HG02938 (cell line): ENCODE data around the gene FRAS1.
"Not testable (repeated sequence)": the region's sequence is repeated elsewhere in the genome, so short reads cannot be mapped to it uniquely, and the experiment has no call there.

Experiments used
- ATAC-seq: cut with Tn5 transposase; IDR thresholded peaks from one replicate; pipeline ENCODE4 v1.9.1; 2021; ENCODE audit warnings: mild to moderate bottlenecking, moderate library complexity; ENCODE audit not compliant: unreplicated experiment

The FRAS1 gene

DNA sequence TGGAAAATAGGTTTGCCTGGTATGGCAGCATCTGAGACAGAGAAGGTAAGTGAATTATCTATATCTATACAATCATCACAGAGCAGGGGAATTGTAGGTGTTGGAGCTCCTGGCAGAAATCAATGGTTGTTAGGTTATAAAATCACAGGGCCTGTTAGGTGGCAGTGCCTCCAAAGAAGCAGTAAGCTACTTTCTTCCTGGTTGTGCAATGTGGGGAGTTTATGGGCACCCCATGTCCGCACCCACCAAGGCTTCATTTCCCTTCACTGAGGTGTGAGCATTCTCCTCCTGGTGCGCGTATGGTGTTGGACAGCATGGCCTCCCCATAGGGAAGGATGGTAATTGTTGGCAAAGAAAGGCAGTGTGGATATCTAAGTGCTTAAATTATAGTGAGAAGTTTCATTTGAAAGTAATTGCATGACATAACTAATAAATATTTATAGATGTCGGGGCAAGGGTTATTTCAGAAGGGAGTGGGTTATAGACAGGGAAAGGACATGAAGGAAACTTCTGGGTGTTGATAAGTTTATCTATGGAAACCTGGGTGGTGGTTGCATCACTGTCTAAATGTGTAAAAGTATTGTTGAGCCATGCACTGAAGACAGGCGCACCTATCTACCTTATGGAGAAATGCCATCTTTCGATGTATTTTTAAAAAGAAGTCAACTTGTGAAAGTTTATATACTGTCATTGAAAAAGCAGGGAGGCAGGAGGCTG is 153.7 kb downstream of the FRAS1 start:
- no peak for ATAC-seq

DNA sequence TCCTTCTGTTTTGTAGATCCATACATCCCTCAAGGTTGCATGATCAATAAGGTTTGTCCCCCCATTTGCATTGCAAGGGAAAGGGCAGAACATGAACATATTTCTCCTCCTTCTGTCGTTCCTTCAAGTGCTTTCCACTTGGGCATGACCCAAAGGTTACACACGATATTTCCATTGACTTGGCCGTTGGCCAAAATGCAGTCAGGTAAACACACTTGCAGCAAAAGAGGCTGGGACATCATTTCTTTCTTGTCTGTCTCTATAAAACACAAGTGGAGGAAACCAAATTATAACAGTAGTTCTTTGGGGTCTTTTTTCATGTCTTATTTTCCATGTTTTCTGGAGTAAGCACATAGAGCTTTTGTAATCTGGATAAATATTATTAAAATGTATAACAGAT is 156.1 kb downstream of the FRAS1 start:
- no peak for ATAC-seq

DNA sequence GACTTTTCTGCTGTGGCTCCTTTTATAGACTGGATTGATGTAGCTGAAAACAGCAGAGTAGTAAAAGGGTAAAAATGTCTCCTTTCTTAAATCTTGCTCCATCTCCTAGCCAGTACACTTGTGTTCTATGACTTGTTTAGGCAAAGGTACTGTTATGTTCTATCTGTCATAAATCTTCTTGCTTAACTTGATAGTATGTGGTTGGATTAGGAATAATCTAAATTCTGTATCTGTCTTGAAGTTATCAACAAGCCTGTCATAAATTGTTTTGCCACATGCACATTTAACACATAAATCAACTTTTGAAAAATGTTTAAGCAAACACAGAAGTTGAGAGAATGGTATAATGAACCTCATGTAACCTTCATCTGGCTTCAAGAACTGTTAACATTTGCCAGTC is 157.0 kb downstream of the FRAS1 start:
- ATAC-seq = no peak

DNA sequence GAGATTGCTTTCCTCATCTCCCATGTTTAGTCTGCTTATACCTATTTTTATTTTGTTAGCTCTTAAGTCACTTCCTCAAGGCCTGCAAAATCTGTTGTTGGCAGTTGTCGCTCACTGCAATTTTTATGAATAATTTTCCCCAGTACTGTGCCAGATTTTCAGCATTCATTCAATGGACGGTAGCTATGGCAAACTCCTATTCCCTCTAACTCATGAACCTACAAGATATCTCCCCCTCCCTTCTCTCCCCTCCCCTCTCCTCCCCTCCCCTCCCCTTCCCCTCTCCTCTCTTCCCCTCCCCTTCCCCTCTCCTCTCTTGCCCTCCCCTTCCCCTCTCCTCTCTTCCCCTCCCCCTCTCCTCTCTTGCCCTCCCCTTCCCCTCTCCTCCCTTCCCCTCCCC is 160.4 kb downstream of the FRAS1 start:
- no peak for ATAC-seq

DNA sequence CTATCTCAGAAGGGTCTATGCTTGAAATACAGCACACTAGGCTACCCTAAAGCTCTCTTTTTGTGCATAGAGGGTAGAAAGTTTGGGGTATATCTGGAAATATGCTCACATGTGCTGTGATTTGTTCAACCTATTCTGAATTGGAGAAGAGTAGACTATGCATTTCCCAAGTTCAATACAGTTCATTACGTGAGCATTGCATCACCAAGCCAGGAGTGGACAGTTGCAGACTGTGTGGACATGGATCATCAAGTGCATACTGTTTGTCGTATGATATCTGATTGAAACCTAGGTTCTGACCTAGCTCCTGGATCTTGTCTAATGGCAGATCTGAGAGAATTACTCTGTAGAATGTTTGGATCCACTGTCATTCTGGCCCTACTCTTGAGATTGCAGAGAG is 161.1 kb downstream of the FRAS1 start:
- ATAC-seq = no peak

DNA sequence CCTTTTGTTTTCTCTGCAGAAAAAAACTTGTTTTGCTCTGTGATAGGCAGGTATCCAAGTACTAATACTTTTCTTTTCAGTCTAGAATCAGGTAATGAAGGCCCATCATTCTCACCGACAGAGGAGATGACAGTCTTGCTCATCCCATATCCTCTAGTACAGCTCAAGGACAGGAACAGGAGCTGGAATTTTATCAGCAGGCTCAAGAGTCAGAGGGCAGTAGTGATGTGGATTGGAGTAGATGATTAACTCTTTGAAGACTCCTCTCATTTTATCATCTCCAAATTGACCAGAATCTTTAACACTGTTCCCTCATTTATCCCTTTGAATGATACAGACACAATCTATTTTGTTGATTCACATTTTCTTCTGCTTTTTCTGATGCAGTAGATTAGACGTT is 162.7 kb downstream of the FRAS1 start:
- no peak for ATAC-seq

DNA sequence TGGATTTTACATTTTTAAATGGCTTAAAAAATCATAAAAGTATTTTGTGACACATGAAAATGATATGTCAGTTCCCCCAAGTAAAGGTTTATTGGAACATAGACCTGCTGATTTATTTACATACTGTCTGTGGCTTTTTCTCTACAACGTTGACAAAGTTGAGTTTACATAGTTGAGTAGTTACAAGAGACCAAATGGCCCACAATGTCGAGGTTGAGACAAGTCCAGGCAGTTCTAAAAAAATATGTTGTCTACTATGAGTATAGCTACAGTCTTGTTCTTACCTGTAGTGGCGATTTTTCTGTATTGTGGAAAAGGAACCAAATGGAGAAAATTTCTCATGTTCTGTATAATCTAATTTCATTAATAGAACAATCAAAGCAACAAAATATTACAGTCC is 163.2 kb downstream of the FRAS1 start:
- no peak for ATAC-seq

DNA sequence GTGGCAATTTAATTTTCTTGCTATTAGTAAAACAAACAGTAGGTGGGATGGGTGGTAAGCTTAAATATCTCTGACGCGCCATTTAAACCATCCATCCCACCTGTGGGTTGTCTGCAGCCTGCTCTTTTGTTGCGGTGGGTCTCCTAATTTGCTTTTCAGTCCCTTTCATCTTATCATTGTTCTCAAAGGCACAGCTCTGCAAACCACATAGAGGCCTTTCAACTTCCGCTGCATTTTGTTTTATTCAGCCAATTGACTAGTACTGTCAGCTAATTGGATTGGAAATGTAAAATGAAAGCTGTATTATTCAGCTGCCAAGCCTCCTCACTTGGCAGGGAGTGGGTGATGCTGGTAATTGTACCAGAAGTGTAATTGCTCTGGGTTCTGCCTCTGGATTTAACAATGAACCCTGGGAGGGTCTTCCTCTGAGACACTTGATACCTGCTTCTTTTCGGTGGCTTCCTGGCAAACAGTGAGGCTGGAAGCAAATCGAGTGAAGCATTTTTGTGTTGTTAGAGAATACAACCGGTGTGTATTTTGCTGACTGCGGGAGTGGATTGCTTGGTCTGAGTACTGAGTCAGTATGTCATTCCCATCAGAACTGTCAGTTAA is 165.6 kb downstream of the FRAS1 start:
- ATAC-seq = no peak

DNA sequence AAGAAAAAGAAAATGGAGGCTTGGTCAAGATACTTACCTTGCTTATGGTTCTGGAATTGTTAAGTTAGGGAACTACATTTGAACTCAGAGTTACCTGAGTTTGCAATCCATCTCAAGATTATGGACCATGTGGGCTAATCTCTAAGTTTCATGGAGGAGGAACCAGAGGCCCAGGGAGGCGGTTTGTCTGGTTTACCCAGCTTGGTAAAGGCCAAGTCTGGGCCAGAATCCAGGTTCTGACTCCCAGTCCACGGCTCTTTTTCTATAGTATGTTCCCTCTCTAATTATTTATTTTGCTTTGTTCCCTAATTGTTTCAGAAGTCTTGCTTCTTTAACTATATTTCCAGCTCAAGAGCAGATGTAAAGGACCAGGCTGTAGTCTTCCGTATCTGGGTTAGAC is 168.1 kb downstream of the FRAS1 start:
- no peak for ATAC-seq

DNA sequence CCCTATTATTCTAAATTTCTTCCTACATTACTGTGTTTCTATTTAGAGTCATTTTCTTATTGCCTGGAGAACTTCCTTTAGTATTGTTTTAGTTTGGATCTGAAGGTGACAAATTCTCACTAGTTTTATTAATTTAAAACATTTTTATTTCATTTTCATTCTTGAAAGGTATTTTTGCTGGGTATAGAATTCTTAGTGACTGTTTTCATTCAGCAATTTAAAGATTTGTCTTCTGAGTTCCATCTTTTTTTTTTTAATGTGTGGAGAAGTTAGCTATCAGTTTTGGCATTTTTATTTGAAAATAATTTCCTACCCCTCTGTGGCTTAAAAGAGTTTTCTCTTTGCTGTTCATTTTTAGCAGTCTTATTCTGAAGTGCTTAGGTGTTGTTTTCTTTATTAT is 169.2 kb downstream of the FRAS1 start:
- ATAC-seq = no peak

DNA sequence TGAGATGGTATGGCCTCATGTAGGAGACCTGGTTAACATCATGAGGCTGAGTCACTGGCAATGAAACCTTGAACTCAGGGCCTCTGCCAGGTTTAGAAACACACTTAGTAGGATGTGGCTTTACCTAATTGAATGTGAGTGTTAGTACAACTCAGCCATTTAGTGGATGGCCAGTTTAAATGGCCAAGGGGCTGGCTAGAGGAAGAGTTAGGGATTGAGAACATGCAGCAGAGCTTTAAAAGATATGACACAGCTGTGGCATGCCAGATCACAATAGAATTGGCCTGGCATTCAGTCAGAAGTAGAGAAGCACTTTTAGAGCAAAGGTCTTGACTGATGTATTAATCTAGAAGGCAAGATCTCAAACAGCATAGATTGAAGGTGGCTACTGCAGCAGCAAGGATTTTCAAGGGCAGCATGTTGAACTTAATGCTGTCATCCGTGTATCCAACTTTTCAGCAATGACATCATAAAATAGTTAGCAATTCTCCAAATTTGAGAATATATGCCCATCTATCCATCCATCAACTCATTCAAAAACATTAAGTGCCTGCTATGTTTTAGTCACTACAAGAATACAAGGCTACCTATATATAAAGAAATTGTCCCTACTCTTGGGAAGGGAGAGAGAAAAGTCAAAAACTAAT is 170.4 kb downstream of the FRAS1 start:
- ATAC-seq = no peak

DNA sequence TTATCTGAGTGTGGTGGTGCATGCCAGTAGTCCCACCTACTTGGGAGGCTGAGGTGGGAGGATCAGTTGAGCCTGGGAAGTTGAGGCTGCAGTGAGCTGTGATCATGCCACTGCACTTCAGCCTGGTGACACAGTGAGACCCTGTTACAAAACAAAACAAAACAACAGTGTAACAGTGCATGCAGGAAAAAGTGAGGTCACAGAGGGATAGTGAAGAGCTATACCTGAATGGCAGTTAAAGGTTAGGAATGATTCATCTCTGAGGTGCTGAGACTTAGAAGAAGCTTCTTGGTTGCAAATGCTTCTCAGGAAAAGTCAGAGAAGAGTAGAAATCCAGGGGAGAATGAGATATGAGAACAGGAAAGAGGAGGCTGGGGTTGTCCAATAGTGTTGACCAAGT is 178.7 kb downstream of the FRAS1 start:
- no peak for ATAC-seq

DNA sequence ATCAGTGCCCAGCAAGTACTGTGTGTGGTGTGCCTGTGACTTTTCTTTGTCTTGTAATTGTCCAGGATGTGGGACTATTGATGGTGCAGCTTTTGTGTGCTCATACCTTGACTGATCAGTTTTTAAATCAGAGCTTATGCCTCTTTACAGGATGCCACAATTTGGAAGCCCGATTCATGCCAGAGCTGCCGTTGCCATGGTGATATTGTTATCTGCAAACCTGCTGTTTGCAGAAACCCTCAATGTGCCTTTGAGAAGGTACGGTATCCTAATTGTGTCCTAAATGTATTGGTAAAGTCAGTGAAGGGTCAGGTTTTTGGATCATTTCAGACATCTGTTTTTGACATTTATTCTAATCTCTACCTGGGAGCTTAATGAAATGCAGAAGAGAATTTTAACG is 180.2 kb downstream of the FRAS1 start:
- ATAC-seq = no peak

DNA sequence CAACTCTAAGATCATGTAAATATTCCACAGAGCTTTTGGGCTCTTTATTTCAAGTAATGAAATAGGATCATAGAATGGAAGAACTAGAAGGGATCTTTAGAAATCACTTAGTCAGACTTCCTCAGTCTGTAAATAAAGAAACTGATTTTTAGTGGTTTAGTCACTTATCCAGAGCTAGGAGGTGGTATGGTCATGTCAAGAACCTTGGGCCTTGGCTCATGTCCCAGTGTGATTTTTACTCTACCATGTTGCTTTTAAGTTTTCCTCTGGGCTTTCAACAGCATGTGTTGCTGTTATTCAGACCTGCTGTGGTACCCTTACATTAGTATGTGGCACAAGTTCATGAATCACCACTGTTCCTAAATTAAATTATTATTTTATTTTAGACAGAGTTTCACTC is 184.9 kb downstream of the FRAS1 start:
- ATAC-seq = no peak

DNA sequence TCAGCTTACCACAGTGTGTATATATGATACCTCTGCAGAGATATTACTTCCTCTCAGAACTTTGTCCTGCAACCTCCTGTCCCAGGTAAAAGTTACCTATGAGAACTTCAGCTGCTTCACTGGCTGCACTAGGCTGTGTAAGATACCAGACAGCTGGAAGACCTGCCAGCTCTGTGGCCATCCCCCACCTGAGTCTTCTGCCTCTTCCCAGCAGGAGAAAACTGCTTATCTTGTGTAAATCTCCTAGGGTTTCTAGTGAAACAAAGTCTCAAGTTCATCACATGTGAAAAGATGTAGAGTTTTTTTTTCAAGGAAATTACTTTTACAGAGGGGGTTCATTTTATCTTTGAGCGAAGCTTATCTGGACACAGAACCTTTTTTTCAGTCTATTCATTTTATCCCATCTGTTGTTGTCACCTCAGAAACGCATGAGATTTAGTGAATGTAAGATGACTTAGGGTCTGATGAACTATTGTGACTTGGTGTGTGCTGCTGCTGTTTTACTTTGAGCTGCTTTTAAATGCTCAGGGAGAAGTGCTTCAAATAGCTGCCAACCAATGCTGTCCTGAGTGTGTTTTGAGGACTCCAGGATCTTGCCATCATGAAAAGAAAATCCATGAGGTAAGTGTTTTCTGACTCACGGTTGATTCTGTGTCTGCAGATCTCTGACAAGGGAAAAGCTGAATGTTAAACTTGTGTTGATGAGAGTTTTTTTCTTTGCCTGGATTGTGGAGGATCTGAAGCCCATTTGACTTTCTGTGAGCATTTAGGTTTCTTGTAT is 187.8 kb downstream of the FRAS1 start:
- no peak for ATAC-seq

DNA sequence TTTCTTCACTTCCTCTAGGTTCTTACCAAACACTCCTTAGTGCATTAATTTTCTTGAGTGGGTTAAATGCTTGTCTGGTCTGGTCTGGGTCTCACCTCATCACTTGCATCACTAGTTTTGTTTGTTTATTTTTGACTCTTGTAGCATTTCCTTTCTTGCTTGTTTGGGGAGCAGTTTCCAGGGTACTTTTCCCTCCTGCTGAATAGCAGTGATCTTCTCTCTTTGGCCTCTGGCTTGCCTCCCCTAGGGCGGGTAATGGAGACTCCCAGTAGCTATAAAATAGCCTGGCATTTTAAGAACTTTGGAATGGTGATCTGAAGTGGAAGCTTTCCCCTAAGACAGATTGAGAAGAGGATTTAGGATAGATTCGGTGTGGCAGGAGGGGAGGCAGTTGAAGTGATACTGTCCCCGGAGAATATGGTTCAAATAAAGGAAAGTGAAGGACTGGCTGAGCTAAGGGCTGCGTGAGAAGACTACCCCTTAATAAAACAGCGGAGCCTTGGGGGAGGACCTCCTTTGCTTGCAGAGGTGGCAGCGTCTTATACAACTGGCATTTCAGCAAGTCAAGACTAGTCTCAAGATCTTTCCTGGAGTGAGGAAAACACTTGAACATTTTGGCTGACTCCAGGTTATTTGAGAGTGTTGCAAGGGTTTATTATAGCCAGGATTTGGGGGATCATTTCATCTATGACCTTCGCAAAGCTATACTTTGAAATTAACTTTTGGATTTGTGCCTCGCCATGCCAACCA is 190.6 kb downstream of the FRAS1 start:
- no peak for ATAC-seq

DNA sequence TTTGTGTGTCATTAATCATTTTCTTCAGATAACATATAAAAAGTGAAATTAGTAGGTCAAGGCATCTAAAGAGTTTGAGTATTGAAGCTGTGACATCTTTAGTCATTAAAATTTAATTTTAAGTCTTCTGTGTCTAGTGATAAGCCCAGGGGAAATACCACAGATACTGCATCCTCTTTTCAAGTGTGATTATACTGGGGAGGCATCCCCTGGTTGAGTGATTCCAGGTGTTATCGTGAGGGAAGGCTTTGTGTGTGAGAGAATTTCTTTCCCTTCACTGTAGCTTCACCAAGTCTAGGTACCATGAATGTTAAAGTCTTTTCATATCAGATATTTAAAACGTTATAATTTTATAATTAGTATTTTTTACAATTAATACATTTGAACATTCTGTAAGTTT is 193.4 kb downstream of the FRAS1 start:
- no peak for ATAC-seq

DNA sequence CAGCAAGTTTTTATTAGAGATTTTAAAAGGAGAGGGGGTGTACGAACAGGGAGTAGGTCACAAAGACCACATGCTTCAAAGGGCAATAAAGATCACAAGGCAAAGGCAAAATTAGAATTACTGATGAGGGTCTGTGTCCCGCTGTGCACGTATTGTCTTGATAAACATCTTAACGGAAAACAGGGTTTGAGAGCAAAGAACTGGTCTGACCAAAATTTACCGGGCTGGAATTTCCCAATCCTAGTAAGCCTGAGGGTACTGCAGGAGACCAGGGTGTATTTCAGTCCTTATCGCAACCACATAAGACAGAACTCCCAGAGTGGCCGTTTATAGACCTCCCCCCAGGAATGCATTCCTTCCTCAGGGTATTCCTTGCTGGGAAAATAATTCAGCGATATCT is 195.7 kb downstream of the FRAS1 start:
- not testable (repeated sequence) for ATAC-seq

DNA sequence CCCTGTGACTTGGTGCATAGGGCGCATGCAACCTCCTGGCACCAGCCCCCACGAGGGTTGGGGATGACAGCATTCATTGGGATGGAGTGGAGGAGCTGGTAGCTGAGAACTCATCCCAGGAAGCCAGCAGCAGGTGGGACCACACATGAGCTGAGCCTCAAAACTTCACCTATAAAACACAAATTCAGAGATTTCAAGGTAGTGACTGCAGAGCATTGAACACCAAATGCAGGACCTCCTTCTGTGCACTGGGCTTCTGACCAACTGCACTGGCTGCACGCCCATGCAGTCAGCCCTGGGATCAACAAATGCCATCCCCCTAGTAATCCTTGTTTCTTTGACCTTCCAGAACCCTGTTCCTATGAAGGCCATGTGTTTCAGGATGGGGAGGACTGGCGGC is 197.8 kb downstream of the FRAS1 start:
- ATAC-seq = no peak

DNA sequence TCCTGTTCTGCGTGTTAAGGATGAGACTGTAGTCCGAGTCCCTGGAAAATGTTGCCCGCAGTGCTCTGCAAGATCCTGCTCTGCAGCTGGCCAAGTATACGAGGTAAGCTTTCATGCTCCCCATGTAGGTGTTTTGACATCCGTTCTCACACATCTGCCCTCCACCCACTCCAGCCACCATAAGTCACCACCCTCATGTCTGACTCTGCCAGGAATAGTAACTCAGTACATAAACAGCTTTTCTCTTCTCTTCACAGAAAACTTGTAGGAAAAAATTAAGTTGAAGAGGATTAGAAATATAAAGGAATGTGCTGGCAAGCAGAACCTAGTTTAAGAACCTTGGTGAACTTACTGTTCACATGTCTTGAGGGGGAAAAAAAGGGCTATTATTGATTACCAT is 207.9 kb downstream of the FRAS1 start:
- no peak for ATAC-seq

DNA sequence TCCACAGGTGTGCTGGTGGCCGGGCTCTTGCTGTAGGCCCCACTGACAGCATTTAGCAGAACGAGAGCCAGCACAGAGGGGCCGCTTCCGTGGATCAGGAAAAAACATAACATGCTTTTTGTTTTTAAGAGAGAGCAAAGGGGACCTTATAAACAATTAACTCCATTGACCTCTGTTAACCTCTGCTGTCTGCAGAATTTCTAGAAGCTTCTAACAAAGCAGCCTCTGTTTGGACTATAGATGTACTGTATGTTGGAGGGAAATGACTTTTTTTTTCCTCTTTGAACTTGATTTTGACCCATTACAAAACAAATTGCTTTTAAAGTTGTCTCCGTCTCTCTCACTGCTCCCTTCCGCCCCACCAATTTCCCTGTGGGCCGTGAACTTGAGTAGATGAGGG is 210.7 kb downstream of the FRAS1 start:
- no peak for ATAC-seq
